Kidney (tissue), 14 donors: ENCODE measurements around the gene PXT1. TPM values are rescaled to one million over a fixed set of nuclear protein-coding genes. Genes with fewer than 3 reads are reported as not detected.

ENCODE experiments used
- DNase-seq, 5 donors: peaks; one replicate each; pipeline ENCODE4 v3.0.0-alpha.2; 2013 to 2020
- FAIRE-seq: peaks from 2 replicates; lab custom pipeline; 2012; peaks lifted over from hg19 to GRCh38; lab: Jason Lieb, UNC
- H3K27ac ChIP-seq, 2 donors: one replicate each; pipeline ENCODE4 v1.7.0; 2013; ENCODE audit warnings: low read depth in 2 of 2, low read length in 2 of 2, inconsistent platforms in 1 of 2
- H3K27me3 ChIP-seq: one replicate; pipeline ENCODE4 v1.7.1; 2013; ENCODE audit warnings: low read length, inconsistent platforms; ENCODE audit not compliant: control insufficient read depth, insufficient read depth
- H3K36me3 ChIP-seq, 3 donors: one replicate each; pipeline versions ENCODE4 v1.7.0 to v1.7.1; 2013; ENCODE audit warnings: low read length in 3 of 3, control low read depth in 1 of 3, inconsistent platforms in 1 of 3; ENCODE audit not compliant: insufficient read depth in 3 of 3, control insufficient read depth in 2 of 3
- H3K4me1 ChIP-seq, 3 donors: one replicate each; pipeline versions ENCODE4 v1.7.0 to v1.7.1; 2013; ENCODE audit warnings: low read length in 3 of 3, inconsistent platforms in 1 of 3, low read depth in 1 of 3; ENCODE audit not compliant: control insufficient read depth in 2 of 3, insufficient read depth in 2 of 3
- H3K4me3 ChIP-seq, 3 donors: one replicate each; pipeline versions ENCODE4 v1.7.0 to v1.8.1; 2013; ENCODE audit warnings: low read length in 3 of 3, control low read depth in 1 of 3, inconsistent platforms in 1 of 3
- H3K9ac ChIP-seq, 3 donors: one replicate each; pipeline versions ENCODE4 v1.7.0 to v1.7.1; 2013; ENCODE audit warnings: low read length in 3 of 3, control low read depth in 1 of 3, inconsistent platforms in 1 of 3
- H3K9me3 ChIP-seq, 3 donors: one replicate each; pipeline versions ENCODE4 v1.7.0 to v1.7.1; 2013; ENCODE audit warnings: low read length in 3 of 3, control low read depth in 1 of 3, inconsistent platforms in 1 of 3; ENCODE audit not compliant: control insufficient read depth in 2 of 3, insufficient read depth in 1 of 3
- CTCF ChIP-seq: IDR thresholded peaks from 3 replicates; pipeline ENCODE4 v1.5.1; 2012; ENCODE audit warnings: mild to moderate bottlenecking, moderate library complexity, borderline replicate concordance; ENCODE audit not compliant: insufficient read depth; ENCODE audit errors: extremely low read depth
- intact Hi-C: fragments of 100-400 bp; cut with DNase I; formaldehyde crosslinking; loops from one replicate; pipeline ENCODE4 v1.11.1; 2022
- polyA plus RNA-seq: library from polyadenylated mRNA; stranded (reverse); fragments of 350-450 nt; fragmentation: Illumina TruSeq; extraction: RNeasy Lipid Tissue Mini Kit (QIAGEN cat#74804); gene quantifications from one replicate; pipeline ENCODE4 v1.2.3, GENCODE V29; 2014; ENCODE audit warnings: low read depth, low replicate concordance; ENCODE audit not compliant: insufficient read depth
- total RNA-seq: library from RNA; stranded (reverse); fragmentation: NEBNext Ultra II Directional; extraction: Animal tissue kit (Norgen Biotek cat#: 25700); gene quantifications from one replicate; pipeline ENCODE4 v1.2.1, GENCODE V29; 2021
- donor health status: control.
- donor health status: control.
- donor health status: control.
- donor health status: control.
- donor health status: control.
- donor health status: DM: yes; HTN: yes; CAD: no.
- donor health status: Normal renal cell carcinoma (clear cell type).

The PXT1 gene
- total and polyA plus RNA-seq, 2 donors from 2014 or later: 0.13 TPM; not detected in 1

- no peak for FAIRE-seq
- no peak overlapping the region for H3K27ac ChIP-seq
- H3K27me3 ChIP-seq: peaks cover 15% of the 10 kb centered on the region
- intact Hi-C loops: no loop called here
- H3K4me3 ChIP-seq: no peak overlapping the region
- TF ChIP-seq CTCF: no peak
- no peaks in the 10 kb centered on the region for H3K36me3 ChIP-seq
- H3K4me1 ChIP-seq: peaks cover 0 to 10% (median 0%) of the 10 kb centered on the region in 3 donors
- no peak for DNase-seq
- H3K9me3 ChIP-seq: no peaks in the 10 kb centered on the region
- H3K9ac ChIP-seq: no peak overlapping the region
Measured at GRCh38 chr6:36383606-36384005, 59.0 kb downstream of the PXT1 start.

- intact Hi-C loops: no loop called here
- H3K4me1 ChIP-seq: peaks cover 0 to 8% (median 0%) of the 10 kb centered on the region in 3 donors
- FAIRE-seq (no peak), DNase-seq (no peak)
- H3K9ac ChIP-seq: no peak overlapping the region
- no peaks in the 10 kb centered on the region for H3K36me3 ChIP-seq
- no peak for TF ChIP-seq CTCF
- H3K27me3 ChIP-seq: peaks cover 12% of the 10 kb centered on the region
- no peak overlapping the region for H3K27ac ChIP-seq
- H3K9me3 ChIP-seq: no peaks in the 10 kb centered on the region
- H3K4me3 ChIP-seq: no peak overlapping the region
Measured at GRCh38 chr6:36382976-36383375, 59.7 kb downstream of the PXT1 start.

- no peak overlapping the region for H3K9ac ChIP-seq
- H3K27me3 ChIP-seq: peaks cover 6% of the 10 kb centered on the region
- H3K9me3 ChIP-seq: no peaks in the 10 kb centered on the region
- FAIRE-seq (no peak), DNase-seq (no peak)
- intact Hi-C loops: no loop called here
- H3K4me1 ChIP-seq: peaks cover 0 to 2% (median 0%) of the 10 kb centered on the region in 3 donors
- H3K4me3 ChIP-seq: no peak overlapping the region
- no peak for TF ChIP-seq CTCF
- no peak overlapping the region for H3K27ac ChIP-seq
- H3K36me3 ChIP-seq: no peaks in the 10 kb centered on the region
Measured at GRCh38 chr6:36381502-36382389, 60.9 kb downstream of the PXT1 start.
